Thymus (tissue), 11 donors: Measurements from ENCODE around the gene KCTD17. TPM values are rescaled to one million over a fixed set of nuclear protein-coding genes. Genes with fewer than 3 reads are reported as not detected.

Source experiments
- DNase-seq, 9 donors: peaks; one replicate each; pipeline ENCODE4 v3.0.0-alpha.2; 2013; ENCODE audit warnings: low spot score in 9 of 9, low read depth in 6 of 9, missing footprints in 1 of 9
- H3K27ac ChIP-seq, 2 donors: one replicate each; pipeline ENCODE4 v1.5.1; 2013; ENCODE audit warnings: control low read depth in 1 of 2, low read depth in 1 of 2, low read length in 1 of 2, mild to moderate bottlenecking in 1 of 2, moderate library complexity in 1 of 2
- H3K27me3 ChIP-seq, 2 donors: one replicate each; pipeline ENCODE4 v1.5.1; 2013; ENCODE audit warnings: low read length in 1 of 2; ENCODE audit not compliant: control insufficient read depth in 2 of 2, insufficient read depth in 1 of 2
- H3K36me3 ChIP-seq, 2 donors: one replicate each; pipeline ENCODE4 v1.5.1; 2013; ENCODE audit warnings: low read length in 1 of 2, mild to moderate bottlenecking in 1 of 2, moderate library complexity in 1 of 2; ENCODE audit not compliant: control insufficient read depth in 2 of 2, insufficient read depth in 2 of 2
- H3K4me1 ChIP-seq, 2 donors: one replicate each; pipeline ENCODE4 v1.5.1; 2013; ENCODE audit warnings: low read length in 2 of 2; ENCODE audit not compliant: control insufficient read depth in 2 of 2, insufficient read depth in 2 of 2
- H3K4me3 ChIP-seq, 2 donors: one replicate each; pipeline ENCODE4 v1.5.1; 2013; ENCODE audit warnings: low read length in 2 of 2, control low read depth in 1 of 2, mild to moderate bottlenecking in 1 of 2
- H3K9me3 ChIP-seq, 2 donors: one replicate each; pipeline ENCODE4 v1.5.1; 2013; ENCODE audit warnings: low read length in 1 of 2, mild to moderate bottlenecking in 1 of 2; ENCODE audit not compliant: control insufficient read depth in 2 of 2, insufficient read depth in 1 of 2
- WGBS: extraction: QIAGEN DNeasy Blood & Tissue Kit; methylation state at CpG from one replicate; pipeline ENCODE4 v1.1.7; 2013; 5-methylcytosine and 5-hydroxymethylcytosine counted together
- polyA plus RNA-seq: library from polyadenylated mRNA; stranded (reverse); fragments of 200-250 nt; gene quantifications from one replicate; pipeline ENCODE4 v1.2.3, GENCODE V29; 2013
- total RNA-seq: library from RNA; stranded (reverse); fragments of 120-200 nt; gene quantifications from one replicate; pipeline ENCODE4 v1.2.4, GENCODE V29; 2013
- donor health status: healthy.

Gene KCTD17
- total and polyA plus RNA-seq, 2 donors, result 10.5 to 25.2 TPM

- no peak for DNase-seq
- Histone ChIP-seq H3K4me1 (no peaks in the 10 kb centered on the region), H3K27me3 (peaks cover 0 to 5% of the 10 kb centered on the region in 2 donors), H3K4me3 (no peak overlapping the region), H3K9me3 (no peaks in the 10 kb centered on the region), H3K36me3 (no peaks in the 10 kb centered on the region), H3K27ac (no peak overlapping the region)
- 98% methylated on average over 3 of the region's 3 CpGs for WGBS
Observed at GRCh38 chr22:37011472-37011871, 40.1 kb upstream of the KCTD17 start.

- no peaks in the 10 kb centered on the region for H3K9me3 ChIP-seq
- peaks cover 0 to 8% of the 10 kb centered on the region in 2 donors for H3K27me3 ChIP-seq
- no peak overlapping the region for H3K4me3 ChIP-seq
- H3K27ac ChIP-seq, result no peak overlapping the region
- no peak for DNase-seq
- no peaks in the 10 kb centered on the region for H3K4me1 ChIP-seq
- 97% methylated on average over 9 of the region's 9 CpGs for WGBS
- H3K36me3 ChIP-seq, result no peaks in the 10 kb centered on the region
Observed at GRCh38 chr22:37012262-37012904, 39.2 kb upstream of the KCTD17 start.

- 87% methylated on average over 10 of the region's 10 CpGs for WGBS
- Histone ChIP-seq H3K9me3 (no peaks in the 10 kb centered on the region), H3K4me1 (no peaks in the 10 kb centered on the region), H3K4me3 (no peak overlapping the region), H3K36me3 (no peaks in the 10 kb centered on the region), H3K27me3 (peaks cover 0 to 10% of the 10 kb centered on the region in 2 donors), H3K27ac (no peak overlapping the region)
- no peak for DNase-seq
Observed at GRCh38 chr22:37012956-37013355, 38.6 kb upstream of the KCTD17 start.

GRCh38 chr22:37014415-37014806, 37.1 kb upstream of the KCTD17 start:
- WGBS, result 94% methylated on average over 4 of the region's 4 CpGs
- DNase-seq, result no peak
- Histone ChIP-seq H3K4me1 (peaks cover 5 to 7% of the 10 kb centered on the region in 2 donors), H3K4me3 (no peak overlapping the region), H3K27me3 (peaks cover 0 to 23% of the 10 kb centered on the region in 2 donors), H3K9me3 (no peaks in the 10 kb centered on the region), H3K27ac (no peak overlapping the region), H3K36me3 (no peaks in the 10 kb centered on the region)

- Histone ChIP-seq H3K9me3 (no peaks in the 10 kb centered on the region), H3K4me3 (no peak overlapping the region), H3K4me1 (peaks cover 8 to 10% of the 10 kb centered on the region in 2 donors), H3K36me3 (no peaks in the 10 kb centered on the region), H3K27me3 (peaks cover 0 to 25% of the 10 kb centered on the region in 2 donors), H3K27ac (no peak overlapping the region)
- WGBS, result 94% methylated on average over 12 of the region's 12 CpGs
- DNase-seq, result no peak
Observed at GRCh38 chr22:37014835-37015586, 36.5 kb upstream of the KCTD17 start.

GRCh38 chr22:37015587-37015878, 36.0 kb upstream of the KCTD17 start:
- Histone ChIP-seq H3K36me3 (no peaks in the 10 kb centered on the region), H3K27ac (no peak overlapping the region), H3K4me3 (no peak overlapping the region), H3K9me3 (no peaks in the 10 kb centered on the region), H3K4me1 (peaks cover 12 to 13% of the 10 kb centered on the region in 2 donors), H3K27me3 (peaks cover 0 to 27% of the 10 kb centered on the region in 2 donors)
- 94% methylated on average over 4 of the region's 4 CpGs for WGBS
- DNase-seq, result no peak

- no peak overlapping the region for H3K27ac ChIP-seq
- no peaks in the 10 kb centered on the region for H3K9me3 ChIP-seq
- no peaks in the 10 kb centered on the region for H3K36me3 ChIP-seq
- peaks cover 12 to 14% of the 10 kb centered on the region in 2 donors for H3K4me1 ChIP-seq
- H3K4me3 ChIP-seq, result no peak overlapping the region
- 98% methylated on average over 14 of the region's 14 CpGs for WGBS
- no peak for DNase-seq
- H3K27me3 ChIP-seq, result peaks cover 0 to 30% of the 10 kb centered on the region in 2 donors
Observed at GRCh38 chr22:37016134-37016910, 35.2 kb upstream of the KCTD17 start.

- Histone ChIP-seq H3K9me3 (no peaks in the 10 kb centered on the region), H3K27ac (no peak overlapping the region), H3K36me3 (no peaks in the 10 kb centered on the region), H3K4me3 (no peak overlapping the region), H3K27me3 (peaks cover 0 to 30% of the 10 kb centered on the region in 2 donors), H3K4me1 (peaks cover 12 to 16% of the 10 kb centered on the region in 2 donors)
- WGBS, result 98% methylated on average over 10 of the region's 10 CpGs
- DNase-seq, result no peak
Observed at GRCh38 chr22:37017356-37017755, 34.2 kb upstream of the KCTD17 start.
